Left kidney (tissue), 2 donors: Measurements from ENCODE around the gene ST3GAL2. TPM values are rescaled to one million over a fixed set of nuclear protein-coding genes. Genes with fewer than 3 reads are reported as not detected.
"Not testable (repeated sequence)": the region's sequence is repeated elsewhere in the genome, so short reads cannot be mapped to it uniquely, and the experiment has no call there.

ENCODE experiments used
- DNase-seq: peaks from one replicate; pipeline ENCODE4 v3.0.0-alpha.2; 2013
- polyA plus RNA-seq: library from polyadenylated mRNA; unstranded; fragments of 120-200 nt; gene quantifications from one replicate; pipeline ENCODE4 v1.2.1, GENCODE V29; 2013; ENCODE audit not compliant: insufficient read length

The ST3GAL2 gene
- polyA plus RNA-seq, 1 donor = 22.7 TPM

DNA sequence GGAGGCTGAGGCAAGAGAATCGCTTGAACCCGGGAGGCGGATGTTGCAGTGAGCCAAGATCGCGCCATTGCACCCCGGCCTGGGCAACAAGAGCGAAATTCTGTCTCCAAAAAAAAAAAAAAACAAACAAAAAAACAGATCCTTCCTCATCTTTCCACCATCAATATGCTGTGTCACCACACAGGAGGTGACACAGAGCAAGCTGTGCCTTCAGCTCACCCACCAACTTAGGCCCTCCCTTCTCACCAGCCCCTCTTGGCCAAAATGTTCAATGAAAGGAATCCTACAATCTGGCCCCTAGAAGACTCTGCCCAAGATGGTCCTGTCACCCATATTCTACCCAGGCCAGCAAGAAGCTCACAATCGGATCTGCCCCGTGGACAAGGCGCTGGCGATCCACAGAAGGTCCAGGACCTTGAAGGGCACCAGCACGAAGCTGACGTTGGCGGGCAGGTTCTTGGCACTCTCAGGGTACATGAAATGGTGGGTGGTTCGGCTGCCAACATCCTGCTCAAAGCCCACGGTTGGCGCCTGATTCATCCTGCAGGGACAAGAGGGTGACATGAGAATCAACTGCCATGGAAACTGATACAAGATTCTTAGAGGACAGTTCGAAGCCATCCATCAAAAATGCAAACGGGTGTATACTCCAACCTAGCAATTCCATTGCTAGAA, 50.8 kb downstream of the ST3GAL2 start:
- DNase-seq = no peak

- not testable (repeated sequence) for DNase-seq
Measured at GRCh38 chr16:70386289-70386986, 52.5 kb downstream of the ST3GAL2 start.

GRCh38 chr16:70383421-70383960, 55.4 kb downstream of the ST3GAL2 start:
- no peak for DNase-seq

GRCh38 chr16:70381604-70382342, 57.1 kb downstream of the ST3GAL2 start:
- DNase-seq = no peak

DNA sequence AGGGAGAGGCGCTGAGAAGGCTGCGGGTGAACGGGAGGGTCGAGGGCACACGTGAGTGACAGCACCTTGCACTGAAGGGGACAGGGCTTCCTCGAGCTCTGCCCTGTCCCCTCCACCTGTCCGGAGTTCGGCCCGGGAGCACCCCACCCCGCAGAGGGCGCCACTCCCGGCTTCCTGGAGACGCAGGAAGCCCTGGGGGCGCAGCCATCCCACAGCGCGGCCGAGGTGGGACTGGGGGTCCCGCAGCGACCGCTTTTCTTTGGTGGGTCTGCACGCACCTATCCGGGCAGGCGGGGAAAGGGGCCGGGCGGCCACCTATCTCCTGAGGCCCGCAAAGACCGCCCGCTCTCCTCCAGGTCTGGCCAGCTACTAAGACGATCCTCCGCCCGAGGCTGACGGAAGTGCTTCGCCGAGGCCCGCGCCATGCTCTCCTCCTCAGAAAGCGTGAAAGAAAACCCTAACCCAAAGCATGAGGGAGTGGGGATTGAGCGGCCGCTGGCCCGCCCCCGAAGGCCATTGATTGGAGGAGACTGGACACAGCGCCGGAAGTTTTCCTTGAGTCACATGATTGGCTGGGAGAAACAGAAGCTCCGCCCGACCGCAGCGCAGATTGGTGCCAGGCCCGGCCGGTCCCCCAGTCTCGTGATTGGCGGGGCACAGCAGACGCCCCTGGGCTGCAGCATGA, 57.8 kb downstream of the ST3GAL2 start:
- peak; percentile 97 for DNase-seq

- DNase-seq = peak; percentile 34
Measured at GRCh38 chr16:70380248-70380918, 58.5 kb downstream of the ST3GAL2 start.

DNA sequence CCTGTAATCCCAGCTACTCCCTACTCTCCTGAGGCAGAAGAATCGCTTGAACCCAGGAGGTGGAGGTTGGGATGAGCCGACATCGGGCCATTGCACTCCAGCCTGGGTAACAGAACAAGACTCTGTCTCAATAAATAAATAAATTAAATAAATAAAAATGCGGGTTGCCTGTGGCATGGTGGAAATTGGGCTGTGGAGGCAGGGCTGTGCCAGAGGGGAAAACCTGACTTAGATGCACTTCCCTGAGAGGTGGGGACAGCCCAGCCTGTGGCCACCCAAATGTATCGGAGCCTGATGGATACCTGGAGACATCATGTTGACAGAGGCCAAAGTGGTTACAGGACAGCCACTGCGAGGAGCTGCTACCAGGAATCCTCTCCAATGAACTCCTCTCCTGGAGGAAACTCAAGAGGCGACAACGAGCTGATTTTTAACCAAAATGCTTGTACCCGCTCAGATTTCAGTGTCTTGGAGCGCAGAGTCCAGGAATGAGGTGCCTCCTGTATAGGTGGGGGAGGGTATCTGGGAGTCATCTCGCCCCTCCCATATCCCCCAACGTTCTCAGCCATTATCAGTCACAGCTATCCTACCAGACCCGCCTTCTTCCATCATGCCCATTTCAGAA, 59.9 kb downstream of the ST3GAL2 start:
- no peak for DNase-seq

DNA sequence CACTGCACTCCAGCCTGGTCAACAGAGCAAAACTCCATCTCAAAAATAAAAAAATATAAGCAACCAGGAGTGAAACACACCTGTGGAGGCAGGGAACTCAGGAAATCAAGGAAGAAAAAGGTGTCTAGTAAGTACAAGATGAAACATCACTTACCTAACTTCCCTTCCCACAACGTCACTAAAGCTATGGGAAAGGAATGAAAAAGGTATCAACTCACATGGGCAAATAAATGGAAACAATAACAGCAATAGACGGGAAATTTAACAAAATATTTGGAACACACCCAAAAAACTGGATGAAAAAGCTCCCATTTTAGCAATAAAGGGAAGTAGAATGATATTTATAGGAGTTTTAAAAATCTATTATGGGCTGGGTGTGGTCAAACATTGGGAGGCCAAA, 61.1 kb downstream of the ST3GAL2 start:
- no peak for DNase-seq

GRCh38 chr16:70375636-70376611, 63.0 kb downstream of the ST3GAL2 start:
- no peak for DNase-seq

- DNase-seq = no peak
Measured at GRCh38 chr16:70374213-70374612, 64.7 kb downstream of the ST3GAL2 start.

GRCh38 chr16:70372921-70373728, 65.8 kb downstream of the ST3GAL2 start:
- DNase-seq = no peak

DNA sequence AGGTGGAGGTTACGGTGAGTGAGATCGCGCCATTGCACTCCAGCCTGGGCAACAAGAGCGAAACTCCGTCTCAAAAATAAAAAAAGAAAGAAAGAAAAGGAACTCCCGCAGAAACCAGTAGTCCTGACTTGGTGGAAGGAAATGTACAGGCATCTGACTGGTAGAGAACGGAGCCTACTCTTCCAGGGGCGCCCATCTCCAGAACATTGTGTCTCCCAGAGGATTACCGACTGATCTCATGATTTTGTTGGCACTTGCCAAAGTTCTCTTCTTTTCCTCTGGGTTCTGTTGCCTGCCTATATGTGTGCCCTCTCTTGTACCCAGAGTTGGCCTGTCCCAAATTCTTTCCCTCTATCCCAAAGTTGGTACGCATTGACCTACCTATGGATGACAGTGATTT, 68.0 kb downstream of the ST3GAL2 start:
- DNase-seq = no peak

- not testable (repeated sequence) for DNase-seq
Measured at GRCh38 chr16:70370145-70370544, 68.8 kb downstream of the ST3GAL2 start.

DNA sequence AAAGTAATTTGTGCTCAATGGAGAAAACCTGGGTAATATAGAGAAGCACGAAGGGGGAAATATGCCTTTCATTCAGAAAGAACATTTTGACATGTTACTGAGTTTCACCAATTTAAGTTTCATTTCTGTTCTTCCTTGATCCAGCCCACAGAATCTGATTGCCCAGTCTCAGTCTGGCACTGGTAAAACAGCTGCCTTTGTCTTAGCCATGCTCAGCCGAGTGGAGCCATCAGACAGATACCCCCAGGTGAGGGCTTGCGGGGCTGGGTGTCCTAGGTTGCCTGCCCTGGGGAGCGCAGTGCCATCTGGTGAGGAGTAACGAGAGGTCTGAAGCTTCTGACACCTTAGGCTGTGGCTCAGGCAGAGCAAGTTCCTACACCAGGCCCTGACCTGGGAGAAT, 74.5 kb downstream of the ST3GAL2 start:
- DNase-seq = no peak

- no peak for DNase-seq
Measured at GRCh38 chr16:70359552-70359951, 79.3 kb downstream of the ST3GAL2 start.

DNA sequence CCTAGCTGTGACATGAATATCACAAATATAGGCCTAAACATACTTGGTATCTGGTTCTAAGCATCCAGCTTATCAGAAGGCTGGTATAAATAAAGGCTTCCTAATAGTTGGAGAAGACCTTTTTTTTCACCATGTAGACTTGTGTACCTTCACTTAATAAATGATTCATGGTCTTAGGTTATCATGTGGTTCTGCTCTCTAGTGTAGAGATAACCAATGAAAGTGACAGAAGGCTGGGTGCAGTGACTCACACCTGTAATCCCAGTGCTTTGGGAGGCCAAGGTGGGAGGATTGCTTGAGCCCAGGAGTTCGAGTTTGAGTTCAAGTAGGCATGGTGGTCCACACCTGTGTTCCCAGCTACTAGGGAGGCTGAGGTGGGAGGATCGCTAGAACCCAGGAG, 89.1 kb downstream of the ST3GAL2 start:
- DNase-seq = no peak

- DNase-seq = no peak
Measured at GRCh38 chr16:70348991-70349390, 89.9 kb downstream of the ST3GAL2 start.

GRCh38 chr16:70345840-70346239, 93.1 kb downstream of the ST3GAL2 start:
- DNase-seq = no peak

- DNase-seq = no peak
Measured at GRCh38 chr16:70342016-70342415, 96.9 kb downstream of the ST3GAL2 start.
